ENCODE measurements around the gene UNK.

- TF ChIP-seq CTCF (IDR thresholded peaks at IDR 0.05; ENCODE audit: low read length) (no peak), EZH2 (IDR thresholded peaks at IDR 0.05; ENCODE audit: borderline replicate concordance, low read length) (no peak)
Observed at GRCh38 chr17:75815399-75815798, 30.8 kb downstream of the UNK start.

Measured in OCI-LY1 (cell line).